ENCODE data around the gene CYP2U1. TPM values are rescaled to one million over a fixed set of nuclear protein-coding genes. Genes with fewer than 3 reads are reported as not detected.

CYP2U1 gene
- total and polyA plus RNA-seq, 2 experiments from 2014 or later, result 3.2 to 9.9 TPM

- TF ChIP-seq ZNF462 (CRISPR knock-in tag; IDR thresholded peaks at IDR 0.05), result no peak
- TF ChIP-seq ZNF114 (CRISPR knock-in tag; IDR thresholded peaks at IDR 0.05), result no peak
- no peak for TF ChIP-seq CTCF (conservative IDR thresholded peaks at IDR 0.05; ENCODE audit: low read depth in 2 of 2)
- TF ChIP-seq REST (IDR thresholded peaks at IDR 0.05; ENCODE audit: unreplicated experiment), result no peak
- no peak for TF ChIP-seq STAT1 (IDR thresholded peaks at IDR 0.05; ENCODE audit: unreplicated experiment)
- TF ChIP-seq CREB1 (CRISPR knock-in tag; IDR thresholded peaks at IDR 0.05; ENCODE audit: low read depth), result no peak
- TF ChIP-seq ZNF331 (CRISPR knock-in tag; IDR thresholded peaks at IDR 0.05; ENCODE audit: low read depth), result no peak
- no peak for TF ChIP-seq EZH2 (IDR thresholded peaks at IDR 0.05; ENCODE audit: low read depth, unreplicated experiment)
Measured at GRCh38 chr4:107894138-107894603, 37.2 kb upstream of the CYP2U1 start (continued).
